Cerebellar cortex (tissue), 1 donor: ENCODE data around the gene NFATC3.
A peak's percentile ranks its signal among the peaks of the same experiment; 100 is the strongest.

Experiments
- DNase-seq: peaks from one replicate; pipeline ENCODE4 v3.0.0-alpha.2; 2015; ENCODE audit warnings: low spot score

The NFATC3 gene

DNA sequence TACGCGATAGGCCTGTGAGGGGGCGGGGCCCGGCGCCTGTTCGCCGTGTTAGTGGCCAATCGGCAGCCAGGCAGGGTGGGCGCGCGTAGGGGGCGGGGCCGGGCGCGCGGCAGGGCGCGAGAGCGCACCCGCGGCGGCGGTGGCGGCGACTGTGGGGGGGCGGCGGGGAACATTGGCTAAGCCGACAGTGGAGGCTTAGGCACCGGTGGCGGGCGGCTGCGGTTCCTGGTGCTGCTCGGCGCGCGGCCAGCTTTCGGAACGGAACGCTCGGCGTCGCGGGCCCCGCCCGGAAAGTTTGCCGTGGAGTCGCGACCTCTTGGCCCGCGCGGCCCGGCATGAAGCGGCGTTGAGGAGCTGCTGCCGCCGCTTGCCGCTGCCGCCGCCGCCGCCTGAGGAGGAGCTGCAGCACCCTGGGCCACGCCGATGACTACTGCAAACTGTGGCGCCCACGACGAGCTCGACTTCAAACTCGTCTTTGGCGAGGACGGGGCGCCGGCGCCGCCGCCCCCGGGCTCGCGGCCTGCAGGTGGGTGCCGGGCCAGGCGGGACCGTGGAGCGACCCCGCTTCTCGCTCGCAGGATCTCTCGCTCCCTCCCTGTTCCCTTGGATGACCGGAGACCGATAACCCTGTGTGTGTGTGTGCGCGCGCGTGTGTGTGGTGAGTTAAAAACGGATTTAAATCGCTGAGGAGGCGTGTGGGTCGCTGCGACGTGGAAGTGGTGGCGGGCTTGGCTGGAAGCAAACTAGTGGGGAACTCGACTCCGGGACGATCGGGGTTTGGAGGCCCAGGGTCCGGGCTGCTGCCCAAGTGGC lies at the start of gene NFATC3:
NFATC3 (plus strand) TSS at position 112 of the 813 bp plus-strand sequence; CDS start at position 424, 312 bp downstream.
- DNase-seq = peak; percentile 48

DNA sequence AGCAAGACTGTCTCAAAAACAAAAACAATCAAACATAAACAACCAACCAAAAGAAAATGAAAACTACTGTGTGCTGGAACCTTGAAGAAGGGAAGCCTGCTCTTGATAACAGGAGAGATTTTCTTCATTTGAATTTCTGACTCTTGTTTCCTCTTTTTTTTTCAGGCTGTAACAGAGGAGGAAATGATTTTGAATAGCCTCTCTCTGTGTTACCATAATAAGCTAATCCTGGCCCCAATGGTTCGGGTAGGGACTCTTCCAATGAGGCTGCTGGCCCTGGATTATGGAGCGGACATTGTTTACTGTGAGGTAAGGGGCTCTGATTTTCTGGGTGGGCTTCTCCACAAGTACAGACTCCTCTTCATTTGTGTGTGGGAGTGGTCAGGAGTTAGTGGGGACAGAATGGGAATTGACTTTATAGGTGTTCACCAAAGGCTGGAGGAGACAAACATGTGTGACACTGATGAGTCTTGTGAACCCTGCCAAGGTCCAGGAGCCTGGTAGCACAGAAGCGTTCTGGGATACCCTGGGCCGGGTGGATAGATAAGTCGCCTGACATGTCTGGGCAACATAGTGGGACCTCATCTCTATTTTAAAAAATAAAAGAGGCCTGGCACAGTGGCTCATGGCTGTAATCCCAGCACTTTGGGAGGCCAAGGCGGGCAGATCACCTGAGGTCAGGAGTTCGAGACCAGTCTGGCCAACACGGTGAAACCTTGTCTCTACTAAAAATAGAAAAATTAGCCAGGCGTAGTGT lies 47.2 kb upstream of the NFATC3 start:
- no peak for DNase-seq

DNA sequence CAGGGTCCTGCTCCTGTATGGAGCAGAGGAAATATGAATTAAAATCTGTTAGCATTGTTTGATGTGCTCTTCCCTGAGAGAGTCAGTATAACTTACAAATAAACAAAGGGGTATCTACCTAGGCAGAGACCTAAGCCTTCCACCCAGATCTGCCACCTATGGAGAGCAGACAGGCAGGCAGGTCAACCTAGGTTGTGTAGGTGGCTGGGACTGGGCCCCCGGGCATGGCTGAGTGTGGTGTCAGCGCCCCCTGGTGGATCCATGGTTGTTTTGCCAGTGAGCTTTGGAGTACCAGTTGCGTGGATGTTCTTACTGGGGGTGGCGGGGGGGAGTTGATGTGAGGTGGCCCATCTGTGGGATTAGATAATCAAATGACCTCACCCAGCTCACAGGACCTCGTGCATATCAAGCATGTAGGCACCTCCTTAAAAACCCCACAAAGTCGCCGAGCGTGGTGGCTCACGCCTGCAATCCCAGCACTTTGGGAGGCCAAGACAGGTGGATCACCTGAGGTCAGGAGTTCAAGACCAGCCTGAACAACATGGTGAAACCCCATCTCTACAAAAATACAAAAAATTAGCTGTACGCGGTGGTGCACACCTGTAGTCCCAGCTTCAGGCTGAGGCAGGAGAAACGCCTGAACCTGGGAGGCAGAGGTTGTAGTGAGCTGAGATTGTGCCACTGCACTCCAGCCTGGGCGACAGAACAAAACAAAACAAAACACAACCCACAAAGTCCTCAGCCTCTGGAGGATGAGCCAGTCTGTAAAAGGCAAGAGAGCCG lies 44.5 kb upstream of the NFATC3 start:
- DNase-seq = peak; percentile 81

DNA sequence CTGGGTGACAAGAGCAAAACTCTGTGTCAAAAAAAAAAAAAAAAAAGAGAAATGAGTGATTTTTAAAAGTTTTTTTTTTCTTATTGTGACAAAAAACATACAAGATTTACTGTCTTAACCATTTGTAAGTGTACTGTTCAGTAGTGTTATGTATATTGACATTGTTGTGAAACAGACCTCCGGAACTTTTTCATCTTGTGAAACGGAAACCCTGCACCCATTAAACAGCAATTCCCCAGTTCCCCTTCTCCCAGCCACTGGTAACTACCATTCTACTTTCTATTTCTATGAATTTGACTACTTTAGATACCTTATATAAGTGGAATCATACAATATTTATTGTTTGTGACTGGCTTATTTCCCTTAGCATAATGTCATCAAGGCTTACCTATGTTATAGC lies 43.4 kb upstream of the NFATC3 start:
- no peak for DNase-seq

DNA sequence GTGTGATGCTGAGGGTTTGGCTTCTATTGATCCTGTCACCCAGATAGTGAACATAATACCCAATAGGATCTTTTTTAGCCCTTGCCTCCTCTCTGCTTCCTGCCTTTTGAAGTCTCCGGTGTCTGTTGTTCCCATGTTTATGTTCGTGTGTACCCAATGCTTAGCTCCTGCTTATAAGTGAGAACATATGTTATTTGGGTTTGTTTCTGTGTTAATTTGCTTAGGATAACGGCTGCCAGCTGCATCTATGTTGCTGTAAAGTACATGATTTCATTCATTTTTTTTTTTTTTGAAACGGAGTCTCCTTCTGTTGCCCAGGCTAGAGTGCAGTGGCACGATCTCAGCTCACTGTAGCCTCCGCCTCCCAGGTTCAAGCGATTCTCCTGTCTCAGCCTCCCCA lies 39.1 kb upstream of the NFATC3 start:
- no peak for DNase-seq

DNA sequence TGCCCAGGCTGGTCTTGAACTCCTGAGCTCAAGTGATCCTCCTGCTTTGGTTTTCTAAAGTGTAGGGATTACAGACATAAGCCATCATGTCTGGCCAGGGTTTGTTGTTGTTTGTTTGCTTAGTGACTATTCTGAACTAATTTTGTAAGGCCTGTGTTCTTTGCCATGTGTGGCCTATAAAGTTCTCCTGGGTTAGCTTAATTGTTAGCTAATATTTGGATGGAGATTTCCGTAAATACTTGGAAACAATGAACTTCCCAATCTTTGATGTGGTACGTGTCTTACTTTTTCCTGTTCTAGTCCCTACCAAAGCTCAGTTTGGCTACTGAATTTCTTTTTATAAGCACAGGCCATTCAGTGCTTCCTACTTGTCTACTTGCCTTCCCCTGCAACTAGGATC lies 37.2 kb upstream of the NFATC3 start:
- DNase-seq = no peak

DNA sequence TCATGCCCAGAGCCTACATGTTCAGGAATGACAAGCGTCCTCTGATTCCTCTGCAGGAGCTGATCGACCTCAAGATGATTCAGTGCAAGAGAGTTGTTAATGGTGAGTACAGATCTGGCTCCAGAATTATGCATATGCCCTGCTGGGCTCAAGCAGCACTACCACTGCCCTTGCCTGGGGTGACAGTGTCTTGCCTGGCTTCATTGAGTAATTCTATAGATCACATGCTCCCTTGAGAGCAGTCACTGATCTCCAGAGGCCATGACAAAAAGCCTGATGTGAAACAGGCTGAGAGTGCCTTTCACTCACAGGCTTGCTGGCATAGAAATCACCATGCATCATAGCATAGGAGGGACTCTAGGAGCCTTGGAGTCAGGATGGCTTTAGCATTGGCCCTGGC lies 35.7 kb upstream of the NFATC3 start:
- DNase-seq = no peak

DNA sequence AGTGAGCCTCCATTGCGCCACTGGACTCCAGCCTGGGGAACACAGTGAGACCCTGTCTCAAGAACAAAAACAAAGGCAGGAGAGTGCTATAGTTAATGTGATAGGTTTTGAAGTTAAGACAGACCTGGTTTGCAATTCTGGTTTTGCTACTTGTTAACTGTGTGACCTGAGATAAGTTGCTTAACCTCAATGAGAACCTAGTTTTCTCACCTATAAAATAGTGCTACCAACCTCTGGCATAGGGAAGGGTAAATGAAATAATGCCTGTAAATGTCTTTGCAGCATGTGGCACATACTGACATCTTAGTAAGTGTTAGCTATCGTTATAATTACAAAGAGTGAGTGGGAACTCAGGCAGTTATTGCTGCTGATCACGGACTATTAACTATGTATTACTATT lies 29.8 kb upstream of the NFATC3 start:
- DNase-seq = no peak

DNA sequence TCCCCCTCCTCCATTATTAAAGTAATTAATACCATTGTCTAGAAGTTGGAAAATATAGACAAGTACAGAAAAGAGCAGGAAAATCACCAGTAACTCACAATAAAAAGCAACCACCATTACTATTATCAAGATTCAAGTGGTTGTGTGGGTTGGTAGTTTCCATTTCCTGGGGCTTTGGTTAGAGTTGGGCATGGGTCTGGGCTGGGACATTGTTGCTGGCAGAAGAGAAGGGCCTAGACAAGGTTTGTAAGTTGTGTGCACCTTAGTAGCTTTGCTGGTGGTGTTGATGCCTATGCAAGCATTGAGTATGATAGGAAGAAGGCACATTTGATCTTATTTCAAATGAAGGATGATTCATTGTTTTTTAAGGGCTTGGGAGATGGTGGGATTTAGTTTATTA lies 25.4 kb upstream of the NFATC3 start:
- no peak for DNase-seq

DNA sequence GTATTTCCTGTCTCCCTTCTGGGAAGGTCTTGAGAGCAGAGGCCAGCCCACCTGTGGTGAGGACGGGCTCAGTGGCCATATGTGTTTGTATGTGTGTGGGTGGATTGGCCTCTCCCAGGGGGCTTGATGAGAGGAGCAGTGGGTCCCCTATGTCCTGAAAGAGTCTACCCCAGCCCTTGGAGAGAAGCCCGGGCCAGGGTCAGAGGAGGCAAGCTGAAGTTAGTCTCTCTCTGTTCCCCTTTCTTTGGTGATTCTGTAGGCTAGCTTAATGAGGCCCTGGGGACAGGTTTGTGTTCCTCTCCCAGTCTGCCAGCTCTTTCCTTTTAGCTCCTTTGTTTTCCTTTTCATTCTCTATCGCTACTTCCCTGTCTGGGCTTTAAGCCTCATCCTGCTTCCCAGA lies 23.8 kb upstream of the NFATC3 start:
- DNase-seq = no peak

DNA sequence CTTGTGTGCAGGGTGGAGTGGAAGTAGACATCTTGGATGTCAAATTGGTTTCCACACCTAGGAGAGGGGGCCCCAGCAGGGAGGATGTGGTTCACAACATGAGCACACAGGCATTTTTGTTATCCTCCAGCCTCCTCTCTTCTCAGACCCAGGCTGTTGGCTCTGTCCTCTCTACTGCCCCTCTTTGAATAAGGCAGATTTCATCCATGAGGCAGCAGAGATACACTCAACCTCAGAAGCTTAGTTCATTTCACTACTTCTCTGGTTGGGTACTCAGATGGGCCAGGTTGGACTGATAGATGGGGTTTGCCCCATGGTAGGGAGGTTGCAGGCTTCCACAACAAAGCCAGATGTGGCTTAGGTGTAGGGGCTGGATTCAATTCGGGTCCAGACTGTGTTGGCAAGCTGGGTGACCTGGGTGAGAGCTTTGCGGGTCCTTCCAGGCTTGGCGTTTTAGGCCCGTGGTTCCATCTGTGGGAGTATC lies 22.2 kb upstream of the NFATC3 start:
- DNase-seq = no peak

DNA sequence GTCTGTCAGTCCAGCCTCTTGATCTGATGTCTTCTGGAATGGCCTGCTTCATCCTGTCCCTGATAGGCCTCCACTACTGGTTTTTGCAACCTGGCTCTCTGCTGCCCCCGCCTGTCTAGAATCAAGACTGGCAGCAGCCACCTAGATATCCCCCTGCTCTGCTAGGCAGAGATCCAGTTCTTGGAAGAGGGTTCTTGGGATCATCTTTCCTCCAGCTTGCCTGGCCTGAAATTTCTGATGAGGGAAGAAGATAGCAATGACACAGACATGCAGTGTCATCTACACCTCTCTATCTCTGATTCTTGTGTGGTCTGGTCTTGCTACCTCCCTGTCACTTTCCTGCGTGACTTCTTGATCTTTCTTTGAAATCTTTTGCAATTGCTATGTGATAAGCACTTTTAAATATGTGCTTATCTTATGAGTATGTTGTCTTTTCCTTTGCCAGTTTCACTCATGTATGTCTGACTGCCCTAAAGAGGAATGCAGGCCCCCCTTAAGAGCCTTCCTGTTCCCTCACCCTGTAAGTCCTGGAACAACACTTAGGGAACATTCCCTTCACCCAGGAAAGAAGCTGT lies 20.3 kb upstream of the NFATC3 start:
- DNase-seq = peak; percentile 68

DNA sequence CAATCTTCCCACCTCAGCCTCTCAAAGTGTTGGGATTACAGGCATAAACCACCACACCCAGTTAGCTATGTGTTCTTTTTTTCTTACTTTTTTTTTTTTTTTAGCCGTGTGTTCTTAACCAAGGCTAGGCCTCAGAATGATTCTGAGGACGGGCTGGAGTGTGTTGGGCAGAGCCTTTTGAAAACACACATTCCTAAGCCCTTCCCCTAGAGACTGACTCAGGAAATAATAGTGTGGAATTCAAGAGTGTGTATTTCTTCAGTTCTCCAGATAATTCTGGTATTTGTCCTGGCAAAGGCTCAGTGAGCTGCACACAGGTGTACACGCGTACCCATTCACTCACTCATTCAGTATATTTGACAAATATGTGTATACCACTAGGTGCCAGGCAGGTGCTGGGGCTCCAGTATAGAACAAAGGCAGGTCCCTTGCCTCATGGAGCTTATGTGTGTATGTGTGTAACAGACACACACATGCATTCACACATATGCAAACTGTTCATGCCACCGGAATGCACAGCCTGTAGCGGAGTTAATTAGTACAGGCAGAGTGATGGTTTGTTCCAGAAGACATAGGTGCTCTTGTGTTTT lies 19.4 kb upstream of the NFATC3 start:
- DNase-seq = no peak

DNA sequence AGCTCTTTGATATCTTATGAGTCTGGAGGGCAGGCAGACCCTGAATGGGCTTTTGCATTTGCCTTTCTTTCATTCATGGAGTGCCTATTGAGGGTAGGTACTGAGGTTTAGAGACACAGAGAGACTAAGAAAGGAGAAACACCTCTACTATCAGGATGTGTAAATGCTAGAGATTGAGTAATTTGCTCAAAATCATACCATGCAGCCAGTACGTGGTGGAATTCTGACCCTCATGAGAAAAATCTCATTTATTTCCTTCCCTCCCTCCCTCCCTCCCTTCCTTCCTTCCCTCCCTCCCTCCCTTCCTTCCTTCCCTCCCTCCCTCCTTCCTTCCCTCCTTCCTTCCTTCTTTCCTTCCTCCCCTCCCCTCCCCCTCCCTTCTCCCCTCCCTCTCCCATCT lies 18.4 kb upstream of the NFATC3 start:
- DNase-seq = no peak

DNA sequence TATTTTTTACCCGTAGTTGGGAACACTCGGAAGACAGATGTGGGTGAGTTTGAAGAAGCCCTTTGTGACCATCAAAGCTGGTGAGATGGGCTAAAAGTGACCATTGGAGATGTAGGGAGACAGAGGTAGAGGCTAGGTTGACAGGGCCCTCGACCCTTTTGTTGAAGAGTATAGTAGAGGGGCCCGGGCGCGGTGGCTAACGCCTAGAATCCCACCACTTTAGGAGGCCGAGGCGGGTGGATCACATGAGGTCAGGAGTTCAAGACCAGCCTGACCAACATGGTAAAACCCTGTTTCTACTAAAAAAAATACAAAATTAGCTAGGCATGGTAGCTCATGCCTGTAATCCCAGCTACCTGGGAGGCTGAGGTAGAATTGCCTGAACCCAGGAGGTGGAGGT lies 16.2 kb upstream of the NFATC3 start:
- no peak for DNase-seq

DNA sequence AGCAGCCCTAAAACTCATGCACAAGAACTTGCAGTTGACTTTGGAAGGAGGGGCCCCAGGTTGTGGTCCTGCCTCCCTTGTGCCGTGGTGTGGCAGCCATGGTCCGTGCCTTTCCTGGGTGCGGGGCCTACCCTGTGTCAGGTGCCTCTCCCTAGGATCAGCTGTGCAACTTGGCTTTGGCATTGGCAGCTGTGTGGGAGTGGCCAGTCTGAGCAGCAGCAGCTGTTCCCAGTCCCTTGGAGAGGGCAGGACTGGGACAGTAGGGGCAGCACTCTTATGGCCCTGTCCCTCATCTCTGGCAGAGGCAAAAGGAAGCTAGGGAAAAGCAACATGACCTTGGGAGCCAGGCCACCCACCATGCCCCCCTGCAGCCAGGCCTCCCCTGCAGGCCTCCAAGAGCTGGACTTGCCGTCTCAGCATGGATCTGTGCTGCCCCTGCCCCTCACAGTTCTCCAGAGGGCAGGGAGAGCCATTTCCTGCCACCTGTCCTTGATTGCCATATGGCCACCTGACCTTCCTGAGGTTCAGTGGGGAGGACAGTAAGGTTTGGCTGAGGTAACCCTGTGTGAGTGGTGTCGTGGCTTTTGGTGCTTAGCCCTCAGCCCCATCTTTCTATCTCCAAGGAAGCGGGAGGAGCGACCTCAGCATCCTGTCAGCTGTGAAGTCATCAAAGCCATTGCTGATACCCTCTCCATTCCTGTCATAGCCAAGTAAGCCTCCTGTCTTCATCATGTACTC lies 15.5 kb upstream of the NFATC3 start:
- no peak for DNase-seq

DNA sequence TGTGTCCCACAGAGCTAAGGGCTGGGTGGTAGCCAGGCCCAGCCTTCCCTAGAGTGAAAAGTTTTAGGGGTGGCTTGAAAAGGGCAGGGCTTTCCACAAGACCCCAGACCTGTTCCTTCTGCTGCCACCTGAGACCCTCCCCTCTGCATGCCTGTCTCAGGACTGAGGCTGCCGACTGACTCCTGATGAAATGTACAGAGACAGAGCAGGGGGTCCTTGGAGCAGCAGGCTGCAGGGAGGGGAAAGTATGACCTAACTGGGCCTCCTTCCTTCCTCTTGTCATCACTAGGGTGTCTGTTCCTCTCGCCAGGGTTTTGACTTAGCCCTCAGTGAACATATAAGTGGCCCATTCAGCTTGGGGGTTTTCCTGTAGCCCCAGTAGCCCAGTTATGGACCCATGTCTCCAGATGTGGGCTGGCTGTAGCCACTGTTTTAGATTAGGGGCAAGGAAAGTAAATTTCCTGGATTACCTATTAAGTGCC lies 14.9 kb upstream of the NFATC3 start:
- DNase-seq = no peak

DNA sequence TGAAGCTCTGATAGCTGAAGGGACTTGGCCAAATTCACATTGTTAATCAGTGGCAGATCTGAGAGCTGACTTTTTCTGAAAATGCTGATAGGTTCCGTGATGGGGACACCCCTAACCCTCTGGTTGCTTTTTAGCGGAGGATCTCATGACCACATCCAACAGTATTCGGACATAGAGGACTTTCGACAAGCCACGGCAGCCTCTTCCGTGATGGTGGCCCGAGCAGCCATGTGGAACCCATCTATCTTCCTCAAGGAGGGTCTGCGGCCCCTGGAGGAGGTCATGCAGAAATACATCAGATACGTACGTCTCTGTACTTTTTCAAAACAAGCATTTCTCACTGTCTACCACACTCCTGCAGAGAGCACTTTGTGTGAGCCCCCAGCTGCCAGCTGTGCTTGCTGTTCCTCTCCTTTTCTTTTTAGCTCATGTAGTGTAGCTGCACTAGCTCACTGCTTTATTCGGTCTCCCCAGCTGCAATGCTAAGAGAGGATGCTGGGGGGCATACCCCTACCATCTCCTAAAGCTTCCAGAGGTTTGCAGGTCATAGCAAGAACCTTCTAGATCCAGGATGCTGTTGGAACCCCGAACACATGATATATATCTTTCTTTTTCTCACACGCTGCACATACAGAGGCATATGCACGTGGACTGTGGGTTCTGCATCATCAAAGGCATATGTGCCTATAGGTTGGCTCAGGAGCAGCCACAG lies 14.2 kb upstream of the NFATC3 start:
- no peak for DNase-seq

DNA sequence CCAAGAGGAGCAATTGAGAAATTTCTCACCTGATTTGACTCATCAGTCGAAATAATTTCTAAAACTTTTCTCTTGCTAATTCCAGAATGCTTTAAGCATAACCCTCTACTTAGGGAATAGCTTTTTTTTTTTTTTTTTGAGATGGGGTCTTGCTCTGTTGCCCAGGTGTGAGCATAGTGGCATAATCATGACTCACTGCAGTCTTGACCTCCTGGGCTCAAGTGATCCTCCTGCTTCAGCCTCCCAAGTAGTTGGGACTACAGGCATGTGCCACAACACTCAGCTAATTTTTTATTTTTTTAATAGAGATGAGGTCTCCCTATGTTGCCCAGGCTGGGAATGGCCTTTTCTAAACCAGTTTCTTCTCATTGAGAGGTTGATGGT lies 13.7 kb upstream of the NFATC3 start:
- no peak for DNase-seq

DNA sequence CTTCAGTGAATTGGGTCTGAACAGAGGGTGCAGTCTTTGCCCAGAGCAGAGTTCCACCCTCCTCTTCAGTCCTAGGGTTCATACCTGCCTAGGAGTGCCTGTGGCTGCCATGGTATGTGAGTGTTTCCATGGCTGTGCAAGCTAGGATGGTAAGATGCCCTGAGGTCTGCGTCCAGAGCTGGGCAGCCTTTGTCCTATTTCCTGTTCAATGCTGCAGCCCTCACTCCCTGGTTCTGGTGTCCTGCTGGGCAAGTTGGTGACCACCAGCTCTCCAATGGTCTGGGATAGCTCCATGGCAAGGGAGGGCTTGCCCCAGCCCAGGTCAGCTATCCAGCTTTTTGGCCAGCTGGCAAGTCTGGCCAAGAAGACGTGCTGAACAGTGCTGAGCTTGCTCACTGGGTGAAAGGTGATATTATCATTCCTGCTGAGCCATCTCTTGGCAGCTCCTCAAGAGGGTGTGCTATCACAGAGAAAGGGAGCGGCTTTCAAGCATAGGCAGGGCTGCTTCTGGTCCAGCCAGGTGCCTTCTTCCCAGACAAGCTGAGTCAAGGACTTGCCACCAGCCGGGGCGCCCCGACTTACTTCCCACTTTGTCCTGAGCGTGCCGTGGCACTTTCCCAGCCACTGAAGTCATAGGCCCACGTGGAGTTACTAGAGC lies 13.0 kb upstream of the NFATC3 start:
- DNase-seq = no peak
